Astrocyte (in vitro differentiated cells and primary cell): ENCODE data around the gene TBX4. TPM values are rescaled to one million over a fixed set of nuclear protein-coding genes. Genes with fewer than 3 reads are reported as not detected.

Experiments
- DNase-seq: peaks from one replicate; pipeline ENCODE4 v3.0.0-alpha.2; 2010; ENCODE audit warnings: low read depth
- FAIRE-seq: peaks from 2 replicates; lab custom pipeline; 2011; peaks lifted over from hg19 to GRCh38; lab: Jason Lieb, UNC
- H2AFZ ChIP-seq: 2 replicates; pipeline ENCODE4 v1.6.0; 2012; ENCODE audit warnings: low read depth, low read length, inconsistent platforms
- H3K27ac ChIP-seq: 2 replicates; pipeline ENCODE4 v1.5.1; 2011; ENCODE audit warnings: low read depth, low read length, inconsistent platforms
- H3K27me3 ChIP-seq: 2 replicates; pipeline ENCODE4 v1.6.0; 2011; ENCODE audit warnings: low read length, inconsistent platforms; ENCODE audit not compliant: insufficient read depth
- H3K36me3 ChIP-seq: 2 replicates; pipeline ENCODE4 v1.5.1; 2011; ENCODE audit warnings: low read length, inconsistent platforms; ENCODE audit not compliant: insufficient read depth
- H3K4me1 ChIP-seq: 2 replicates; pipeline ENCODE4 v1.5.1; 2011; ENCODE audit warnings: low read length, inconsistent platforms; ENCODE audit not compliant: insufficient read depth
- H3K4me2 ChIP-seq: 2 replicates; pipeline ENCODE4 v1.6.0; 2012; ENCODE audit warnings: low read length, inconsistent platforms
- H3K4me3 ChIP-seq: 2 replicates; pipeline ENCODE4 v1.5.1; 2011; ENCODE audit warnings: low read depth, mild to moderate bottlenecking, low read length, inconsistent platforms; ENCODE audit not compliant: insufficient read depth
- H3K79me2 ChIP-seq: 2 replicates; pipeline ENCODE4 v1.6.0; 2012; ENCODE audit warnings: mild to moderate bottlenecking, low read length, inconsistent platforms; ENCODE audit not compliant: insufficient read depth
- H3K9ac ChIP-seq: 2 replicates; pipeline ENCODE4 v1.6.0; 2012; ENCODE audit warnings: mild to moderate bottlenecking, low read length, inconsistent platforms
- H3K9me3 ChIP-seq: 2 replicates; pipeline ENCODE4 v1.5.1; 2012; ENCODE audit warnings: low read depth, mild to moderate bottlenecking, low read length, inconsistent platforms; ENCODE audit not compliant: insufficient read depth
- H4K20me1 ChIP-seq: 2 replicates; pipeline ENCODE4 v1.6.0; 2012; ENCODE audit warnings: low read length, inconsistent platforms; ENCODE audit not compliant: insufficient read depth
- H3K27ac Mint-ChIP-seq: one replicate; pipeline ENCODE4 v1.8.0; 2021; ENCODE audit warnings: mild to moderate bottlenecking, mixed read lengths; ENCODE audit not compliant: unreplicated experiment
- H3K27me3 Mint-ChIP-seq: one replicate; pipeline ENCODE4 v1.8.0; 2021; ENCODE audit warnings: low read depth, mixed read lengths; ENCODE audit not compliant: unreplicated experiment
- H3K36me3 Mint-ChIP-seq: one replicate; pipeline ENCODE4 v1.8.0; 2021; ENCODE audit warnings: low read depth, mixed read lengths; ENCODE audit not compliant: unreplicated experiment
- H3K4me1 Mint-ChIP-seq: one replicate; pipeline ENCODE4 v1.8.0; 2021; ENCODE audit warnings: low read depth, mixed read lengths; ENCODE audit not compliant: unreplicated experiment
- H3K4me3 Mint-ChIP-seq: one replicate; pipeline ENCODE4 v1.8.0; 2021; ENCODE audit warnings: mild to moderate bottlenecking, moderate library complexity, mixed read lengths; ENCODE audit not compliant: unreplicated experiment
- H3K9me3 Mint-ChIP-seq: one replicate; pipeline ENCODE4 v1.8.0; 2021; ENCODE audit warnings: mild to moderate bottlenecking, mixed read lengths; ENCODE audit not compliant: unreplicated experiment
- CTCF ChIP-seq: IDR thresholded peaks from 2 replicates; pipeline ENCODE4 v1.5.1; 2011; ENCODE audit warnings: low read depth, mild to moderate bottlenecking, inconsistent platforms, low read length, moderate library complexity; ENCODE audit not compliant: insufficient read depth
- EZH2 ChIP-seq: IDR thresholded peaks from 2 replicates; pipeline ENCODE4 v1.6.1; 2012; ENCODE audit warnings: mild to moderate bottlenecking, low read length, inconsistent platforms; ENCODE audit not compliant: insufficient read depth
- total RNA-seq: library from RNA; stranded (reverse); gene quantifications from 2 replicates; pipeline ENCODE4 v1.2.1, GENCODE V29; 2021

Gene TBX4
- total RNA-seq, 1 donor from 2014 or later, result 0.14 TPM

GRCh38 chr17:61510237-61510636, 58.0 kb downstream of the TBX4 start:
- Mint-ChIP-seq H3K27ac (no peak overlapping the region), H3K27me3 (peaks cover 5% of the 10 kb centered on the region), H3K36me3 (no peaks in the 10 kb centered on the region), H3K4me1 (peaks cover 2% of the 10 kb centered on the region), H3K4me3 (no peak overlapping the region), H3K9me3 (no peaks in the 10 kb centered on the region)
- TF ChIP-seq EZH2 (no peak), CTCF (no peak)
- FAIRE-seq, result no peak
- no peaks in the 10 kb centered on the region for H3K9me3 ChIP-seq
- H3K4me1 ChIP-seq, result no peaks in the 10 kb centered on the region
- peaks cover 27% of the 10 kb centered on the region for H3K27me3 ChIP-seq
- no peaks in the 10 kb centered on the region for H3K79me2 ChIP-seq
- H2AFZ ChIP-seq, result no peak overlapping the region
- DNase-seq, result no peak
- no peak overlapping the region for H3K9ac ChIP-seq
- no peak overlapping the region for H3K4me2 ChIP-seq
- no peaks in the 10 kb centered on the region for H3K36me3 ChIP-seq
- no peaks in the 10 kb centered on the region for H4K20me1 ChIP-seq
- H3K4me3 ChIP-seq, result no peak overlapping the region
- no peak overlapping the region for H3K27ac ChIP-seq

- H3K4me1 ChIP-seq, result no peaks in the 10 kb centered on the region
- H3K27ac ChIP-seq, result no peak overlapping the region
- H3K36me3 Mint-ChIP-seq, result no peaks in the 10 kb centered on the region
- no peaks in the 10 kb centered on the region for H3K9me3 Mint-ChIP-seq
- no peak overlapping the region for H3K4me3 ChIP-seq
- TF ChIP-seq CTCF (no peak), EZH2 (no peak)
- H3K9ac ChIP-seq, result no peak overlapping the region
- no peaks in the 10 kb centered on the region for H3K79me2 ChIP-seq
- DNase-seq (no peak), FAIRE-seq (no peak)
- no peak overlapping the region for H2AFZ ChIP-seq
- no peak overlapping the region for H3K27ac Mint-ChIP-seq
- no peaks in the 10 kb centered on the region for H4K20me1 ChIP-seq
- H3K36me3 ChIP-seq, result no peaks in the 10 kb centered on the region
- H3K4me2 ChIP-seq, result no peak overlapping the region
- H3K4me1 Mint-ChIP-seq, result peaks cover 2% of the 10 kb centered on the region
- H3K9me3 ChIP-seq, result no peaks in the 10 kb centered on the region
- peaks cover 28% of the 10 kb centered on the region for H3K27me3 ChIP-seq
- H3K27me3 Mint-ChIP-seq, result peaks cover 5% of the 10 kb centered on the region
- H3K4me3 Mint-ChIP-seq, result no peak overlapping the region
These were observed 58.8 kb downstream of the TBX4 start for GRCh38 chr17:61510991-61511390.

- FAIRE-seq, result no peak
- TF ChIP-seq CTCF (no peak), EZH2 (no peak)
These were observed 59.4 kb downstream of the TBX4 start for GRCh38 chr17:61511480-61512182.

More at GRCh38 chr17:61511480-61512182, 59.4 kb downstream of the TBX4 start:
- Mint-ChIP-seq H3K4me1 (peaks cover 2% of the 10 kb centered on the region), H3K27ac (no peak overlapping the region), H3K9me3 (no peaks in the 10 kb centered on the region), H3K36me3 (no peaks in the 10 kb centered on the region), H3K27me3 (peaks cover 8% of the 10 kb centered on the region), H3K4me3 (no peak overlapping the region)
- H3K9ac ChIP-seq, result no peak overlapping the region
- peaks cover 30% of the 10 kb centered on the region for H3K27me3 ChIP-seq
- no peak overlapping the region for H3K4me2 ChIP-seq
- H3K4me1 ChIP-seq, result no peaks in the 10 kb centered on the region
- no peaks in the 10 kb centered on the region for H3K79me2 ChIP-seq
- no peak overlapping the region for H3K4me3 ChIP-seq
- no peak overlapping the region for H2AFZ ChIP-seq
- H3K36me3 ChIP-seq, result no peaks in the 10 kb centered on the region
- no peaks in the 10 kb centered on the region for H4K20me1 ChIP-seq
- DNase-seq, result no peak
- H3K27ac ChIP-seq, result no peak overlapping the region
- H3K9me3 ChIP-seq, result no peaks in the 10 kb centered on the region
